ENCODE measurements around the gene BMPR1A.
"Not testable (repeated sequence)": the region's sequence is repeated elsewhere in the genome, so short reads cannot be mapped to it uniquely, and the experiment has no call there.

The BMPR1A gene

DNA sequence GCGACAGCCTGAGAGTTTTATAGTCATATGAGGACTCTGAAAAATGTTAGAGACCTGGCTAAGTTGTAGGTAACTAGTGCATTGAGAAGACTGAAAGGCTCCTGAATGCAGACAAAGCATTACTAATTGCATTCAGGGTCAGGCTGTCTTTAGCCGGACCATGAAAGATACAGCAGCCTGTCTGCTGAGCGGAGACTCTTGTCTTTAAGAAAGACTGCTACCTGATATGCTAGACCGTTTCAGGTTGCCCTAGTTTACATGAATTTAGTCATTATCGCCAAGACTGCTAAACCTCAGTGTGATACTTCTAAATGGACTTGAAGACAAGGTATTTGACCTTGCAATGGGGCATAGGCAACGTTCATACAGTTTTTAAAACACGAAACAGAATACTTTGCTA lies 81.2 kb downstream of the BMPR1A start:
- FAIRE-seq, result no peak
- DNase-seq (ENCODE audit: low spot score), result no peak

DNA sequence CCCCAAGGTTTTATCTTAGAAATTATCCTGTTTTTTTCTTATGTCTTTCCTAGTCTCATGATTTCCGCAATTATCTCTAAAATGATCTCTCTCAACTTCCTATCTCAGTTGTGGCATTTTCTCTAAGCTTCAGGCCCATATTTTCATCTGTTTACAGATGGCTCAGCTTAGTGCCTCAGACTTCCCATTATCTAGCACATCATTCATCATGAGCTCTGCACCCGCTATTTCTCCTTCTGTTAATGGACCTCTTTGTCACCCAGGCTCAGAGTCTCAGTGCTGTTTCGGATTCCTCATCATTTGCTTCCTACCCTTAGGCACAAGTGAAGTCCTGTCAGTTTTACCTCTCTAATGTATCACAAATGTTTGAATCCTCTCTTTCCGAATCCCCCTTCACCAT lies 84.1 kb downstream of the BMPR1A start:
- FAIRE-seq (no peak), DNase-seq (ENCODE audit: low spot score) (no peak)

DNA sequence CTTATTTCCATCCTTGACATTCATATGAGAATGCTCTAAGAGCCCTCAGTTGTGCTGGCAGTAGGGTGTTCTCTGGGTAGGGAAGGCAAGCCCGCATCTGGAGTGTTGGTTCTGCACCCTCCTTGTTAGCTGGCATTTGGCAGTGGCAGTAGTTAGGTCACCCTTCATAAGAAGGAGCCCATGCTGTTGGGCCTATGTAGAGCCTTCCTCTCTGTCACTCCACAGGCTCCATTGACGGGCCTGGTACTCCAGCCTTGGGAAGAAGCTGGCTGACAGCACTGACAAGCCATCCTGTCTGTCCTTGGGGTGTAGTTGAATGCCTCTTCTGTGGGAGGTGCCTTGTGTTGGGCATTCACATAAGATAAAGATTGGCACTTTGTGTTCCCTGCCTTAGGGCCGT lies 89.7 kb downstream of the BMPR1A start:
- DNase-seq (ENCODE audit: low spot score), result no peak
- no peak for FAIRE-seq

DNA sequence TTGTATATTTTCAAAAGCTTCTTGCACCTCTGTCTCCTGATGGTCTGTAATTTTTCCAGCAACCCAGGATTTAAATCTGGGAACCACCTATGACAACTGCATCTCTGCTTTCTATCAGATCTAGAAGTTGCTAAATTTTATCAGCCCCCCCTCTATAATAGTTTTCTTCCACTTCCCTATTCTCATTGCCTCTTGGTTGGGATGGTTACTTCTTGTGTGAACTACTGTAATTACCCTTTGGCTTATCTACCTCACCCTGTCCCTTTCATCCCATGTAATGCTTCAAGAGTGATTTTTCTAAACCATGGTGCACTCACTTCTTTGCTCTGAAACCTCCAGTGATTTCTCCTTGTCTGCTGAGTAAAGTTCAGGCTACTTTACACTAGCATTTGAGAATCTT lies 92.3 kb downstream of the BMPR1A start:
- FAIRE-seq, result no peak
- no peak for DNase-seq (ENCODE audit: low spot score)

DNA sequence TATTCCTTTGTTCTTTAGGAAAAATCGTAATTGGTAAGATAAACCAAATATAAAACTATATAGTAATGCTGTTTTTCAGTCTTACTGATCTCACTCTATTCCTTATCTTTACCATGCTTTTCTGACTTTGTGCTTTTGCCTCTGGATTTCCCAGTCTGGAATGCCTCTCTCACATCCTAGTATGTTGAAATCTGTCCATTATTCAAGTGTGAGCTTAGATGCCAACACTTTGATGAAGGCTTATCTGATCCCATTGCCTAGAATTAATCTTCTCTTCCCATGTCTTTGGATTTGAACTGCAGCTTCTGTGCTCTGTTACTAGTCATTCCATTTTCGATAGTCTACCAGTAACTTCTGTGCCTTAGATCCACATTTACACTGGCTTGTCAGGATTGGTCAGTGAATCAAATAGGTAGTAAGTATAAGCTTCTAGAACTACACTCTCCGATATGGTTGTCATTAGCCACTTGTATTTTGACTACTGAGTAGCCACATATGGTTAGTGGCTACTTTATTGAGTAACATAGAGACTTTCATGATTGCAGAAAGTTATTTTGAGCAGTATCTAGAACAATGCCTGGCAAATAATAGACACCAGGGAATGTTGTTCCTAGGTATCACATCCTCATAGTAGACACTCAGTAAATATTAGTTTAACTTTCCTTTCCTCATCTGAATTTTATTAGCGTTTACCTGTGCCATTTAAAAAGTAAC lies 92.9 kb downstream of the BMPR1A start:
- FAIRE-seq, result no peak

DNA sequence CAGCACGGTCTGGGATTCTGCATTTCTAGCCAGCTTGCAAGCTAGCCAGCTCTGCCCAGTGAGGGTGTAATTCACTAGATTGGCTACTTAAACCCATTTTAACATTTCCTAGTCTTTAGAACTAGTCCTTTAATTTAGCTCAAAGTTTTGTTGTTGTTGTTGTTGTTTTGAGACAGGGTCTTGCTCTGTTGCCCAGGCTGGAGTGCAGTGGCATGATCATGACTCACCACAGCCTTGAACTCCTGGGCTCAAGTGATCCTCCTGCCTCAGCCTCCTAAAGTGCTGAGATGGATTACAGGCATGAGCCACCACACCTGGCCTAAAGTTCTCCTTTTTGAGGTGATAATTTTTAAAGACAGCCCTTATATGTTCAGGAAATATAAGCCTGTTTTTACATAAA lies 94.1 kb downstream of the BMPR1A start:
- DNase-seq (ENCODE audit: low spot score) (no peak), FAIRE-seq (no peak)

More for the DNA sequence above, 92.9 kb downstream of the BMPR1A start:
- DNase-seq (ENCODE audit: low spot score), result no peak

DNA sequence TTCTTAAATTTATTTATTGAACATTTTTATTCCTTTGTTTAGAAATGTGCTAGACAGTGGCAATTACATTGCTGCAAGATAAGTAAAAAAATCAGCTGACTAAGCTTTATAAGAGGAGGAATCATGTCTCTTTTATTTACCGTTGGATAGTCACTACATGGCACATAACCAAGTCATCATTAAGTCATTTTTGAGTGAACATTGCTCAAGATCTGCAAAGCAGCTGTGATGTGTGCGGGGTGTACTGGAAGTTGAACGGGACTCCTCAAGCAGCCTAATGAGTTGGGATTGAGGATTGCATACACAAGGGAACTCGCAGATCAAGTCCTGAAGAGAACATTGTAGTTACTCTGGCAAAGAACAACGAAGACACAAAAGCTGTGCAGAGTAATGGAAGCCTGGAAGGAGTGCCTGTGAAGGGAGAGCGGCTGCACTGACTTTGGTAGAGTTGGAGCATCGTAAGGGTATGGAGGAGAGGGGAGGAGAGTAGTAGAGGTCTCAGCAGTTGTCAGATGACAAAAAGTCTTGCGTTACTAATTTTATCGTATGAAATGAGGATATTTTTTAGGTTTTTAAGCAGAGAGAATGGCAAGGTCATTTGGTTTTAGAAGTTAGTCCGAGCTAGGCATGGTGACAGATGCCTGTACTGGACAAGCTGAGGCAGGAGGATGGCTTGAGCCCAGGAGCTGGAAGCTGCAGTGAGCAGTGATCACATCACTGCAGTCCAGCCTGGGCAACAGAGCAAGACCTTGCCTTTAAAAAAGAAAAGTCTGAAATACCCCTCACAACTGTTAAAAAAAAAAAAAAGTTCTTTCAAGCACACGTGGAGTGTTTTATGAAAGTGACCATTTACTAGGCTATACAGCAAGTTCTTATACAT lies 95.1 kb downstream of the BMPR1A start:
- DNase-seq (ENCODE audit: low spot score) (no peak), FAIRE-seq (no peak)

DNA sequence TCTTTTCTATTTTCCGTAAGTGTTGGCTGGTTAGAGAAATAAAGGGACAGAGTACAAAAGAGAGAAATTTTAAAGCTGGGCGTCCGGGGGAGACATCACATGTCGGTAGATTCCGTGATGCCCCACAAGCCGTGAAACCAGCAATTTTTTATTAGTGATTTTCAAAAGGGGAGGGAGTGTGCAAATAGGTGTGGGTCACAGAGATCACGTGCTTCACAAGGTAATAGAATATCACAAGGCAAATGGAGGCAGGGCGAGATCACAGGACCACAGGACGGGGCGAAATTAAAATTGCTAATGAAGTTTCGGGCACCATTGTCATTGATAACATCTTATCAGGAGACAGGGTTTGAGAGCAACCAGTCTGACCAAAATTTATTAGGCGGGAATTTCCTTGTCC lies 97.2 kb downstream of the BMPR1A start:
- not testable (repeated sequence) for FAIRE-seq; DNase-seq (ENCODE audit: low spot score)

DNA sequence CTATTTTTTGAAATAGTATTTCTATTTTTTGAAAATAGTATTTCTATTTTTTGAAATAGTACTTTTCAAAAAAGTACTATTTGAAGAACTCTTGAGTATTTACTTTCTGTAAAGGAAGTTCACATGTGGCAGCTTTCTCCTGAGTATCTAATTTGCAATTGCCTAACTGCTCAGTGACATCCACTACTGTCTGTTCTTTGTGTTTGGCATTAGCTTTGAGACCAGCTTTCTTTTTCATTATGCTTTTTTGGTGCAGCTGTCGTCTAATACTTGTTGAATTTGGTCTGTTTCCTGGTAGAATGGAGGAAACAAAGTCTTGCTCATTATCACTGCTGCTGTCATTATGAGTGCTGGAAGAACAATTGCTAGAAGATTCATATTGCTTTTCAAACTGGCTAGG lies 99.1 kb downstream of the BMPR1A start:
- no peak for FAIRE-seq
- no peak for DNase-seq (ENCODE audit: low spot score)

DNA sequence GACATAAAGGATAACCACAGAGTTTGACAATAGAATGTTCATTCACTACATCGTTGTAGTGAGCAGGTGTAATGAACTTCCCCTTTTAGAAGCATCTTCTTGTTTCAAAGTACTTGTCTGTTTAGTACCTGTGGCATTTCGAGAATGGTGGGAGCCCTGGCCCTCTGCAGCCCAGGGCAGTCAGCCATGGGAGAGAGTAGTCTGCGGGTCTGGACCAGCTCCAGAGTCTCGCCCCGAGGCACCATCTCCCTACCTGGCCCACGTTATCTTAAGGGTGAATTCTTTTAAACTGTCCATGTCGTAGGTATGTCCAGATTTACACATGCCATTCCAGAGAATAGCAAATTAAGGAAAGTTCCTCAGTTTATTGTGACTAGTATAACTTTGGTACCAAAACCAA lies 99.7 kb downstream of the BMPR1A start:
- FAIRE-seq, result no peak
- DNase-seq (ENCODE audit: low spot score), result no peak

DNA sequence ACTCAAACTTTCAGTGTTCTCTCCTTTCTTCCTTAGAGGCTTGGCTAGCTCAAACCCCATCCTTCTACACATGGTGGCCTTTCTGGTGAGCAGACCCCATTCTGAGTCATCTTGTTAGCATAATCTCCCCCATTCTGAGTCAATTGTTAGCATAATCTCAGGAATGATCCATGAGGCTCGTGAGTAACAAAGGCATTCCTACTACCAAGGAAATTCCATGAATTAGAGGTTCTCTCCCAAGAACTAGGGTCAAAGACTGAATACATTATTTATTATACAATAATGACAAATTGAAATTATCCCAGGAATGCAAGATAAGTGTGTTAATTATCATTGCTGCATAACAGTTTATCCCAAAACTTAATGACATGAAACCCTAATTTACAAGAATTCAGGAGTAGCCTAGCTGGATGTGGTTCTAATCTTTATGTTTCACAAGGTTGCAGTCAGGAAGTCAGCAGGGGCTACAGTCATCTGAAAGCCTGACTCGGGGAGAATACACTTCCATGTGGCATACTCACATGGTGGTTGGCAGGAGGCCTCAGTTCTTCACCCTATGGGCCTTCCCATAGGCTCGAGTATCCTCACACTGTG lies 100.8 kb downstream of the BMPR1A start:
- no peak for FAIRE-seq

DNA sequence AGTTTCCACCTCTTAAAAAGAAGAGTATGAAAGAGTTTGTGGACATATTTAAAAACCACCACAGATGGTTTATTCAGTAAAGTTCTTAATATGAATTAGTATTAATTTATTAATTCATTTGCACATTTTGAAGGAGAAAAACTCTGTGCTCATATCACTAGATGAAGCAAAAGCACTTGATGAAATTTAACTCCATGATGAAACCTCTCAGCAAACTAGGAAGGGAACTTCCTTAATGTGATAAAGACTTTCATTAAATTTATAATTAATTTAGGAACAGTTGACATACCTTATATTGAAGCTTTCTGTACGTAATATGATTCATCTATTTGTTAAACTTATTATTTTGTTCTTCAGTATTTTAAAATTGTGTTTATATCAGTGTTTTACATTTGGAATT lies 101.6 kb downstream of the BMPR1A start:
- DNase-seq (ENCODE audit: low spot score) (no peak), FAIRE-seq (no peak)

More for the DNA sequence above, 100.8 kb downstream of the BMPR1A start:
- DNase-seq (ENCODE audit: low spot score), result peak; percentile 24

DNA sequence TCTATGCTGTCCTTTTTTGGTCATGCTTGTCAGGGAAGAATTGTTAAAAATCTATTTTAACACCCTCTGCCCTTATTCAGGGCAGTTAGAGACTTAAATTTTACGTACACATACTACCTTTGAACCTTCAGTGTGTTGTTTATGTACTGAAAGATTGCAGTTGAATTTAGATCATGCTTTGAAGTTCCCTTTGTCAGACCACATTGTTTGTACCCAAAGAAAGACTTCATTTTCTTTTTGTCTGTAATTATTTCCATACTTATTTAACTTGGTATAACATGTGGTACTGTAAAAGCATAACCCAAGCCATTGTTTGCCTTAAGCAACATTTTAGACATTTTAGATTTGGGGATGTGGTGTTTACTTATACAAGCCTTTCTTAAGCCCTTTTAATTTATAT lies 104.9 kb downstream of the BMPR1A start:
- FAIRE-seq, result no peak
- no peak for DNase-seq (ENCODE audit: low spot score)

DNA sequence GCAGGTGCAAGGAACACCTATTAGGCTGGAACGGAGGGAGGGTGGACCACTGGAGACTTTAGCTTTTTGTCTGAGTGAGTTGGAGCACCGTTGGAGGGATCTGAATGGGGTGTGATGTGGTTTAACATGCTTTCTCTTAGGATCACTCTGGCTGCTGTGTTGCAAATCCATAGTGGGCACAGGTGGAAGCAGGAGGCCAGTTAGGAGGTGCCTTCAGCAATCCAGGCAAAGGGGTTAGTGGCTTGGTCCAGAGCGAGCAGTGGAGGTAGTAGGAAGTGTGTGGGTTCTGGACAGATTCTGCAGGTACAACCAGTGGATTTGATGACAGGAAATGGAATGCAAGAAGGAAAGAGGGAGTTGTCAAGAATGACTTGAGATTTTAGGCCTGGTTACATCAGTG lies 106.0 kb downstream of the BMPR1A start:
- FAIRE-seq (no peak), DNase-seq (ENCODE audit: low spot score) (no peak)

DNA sequence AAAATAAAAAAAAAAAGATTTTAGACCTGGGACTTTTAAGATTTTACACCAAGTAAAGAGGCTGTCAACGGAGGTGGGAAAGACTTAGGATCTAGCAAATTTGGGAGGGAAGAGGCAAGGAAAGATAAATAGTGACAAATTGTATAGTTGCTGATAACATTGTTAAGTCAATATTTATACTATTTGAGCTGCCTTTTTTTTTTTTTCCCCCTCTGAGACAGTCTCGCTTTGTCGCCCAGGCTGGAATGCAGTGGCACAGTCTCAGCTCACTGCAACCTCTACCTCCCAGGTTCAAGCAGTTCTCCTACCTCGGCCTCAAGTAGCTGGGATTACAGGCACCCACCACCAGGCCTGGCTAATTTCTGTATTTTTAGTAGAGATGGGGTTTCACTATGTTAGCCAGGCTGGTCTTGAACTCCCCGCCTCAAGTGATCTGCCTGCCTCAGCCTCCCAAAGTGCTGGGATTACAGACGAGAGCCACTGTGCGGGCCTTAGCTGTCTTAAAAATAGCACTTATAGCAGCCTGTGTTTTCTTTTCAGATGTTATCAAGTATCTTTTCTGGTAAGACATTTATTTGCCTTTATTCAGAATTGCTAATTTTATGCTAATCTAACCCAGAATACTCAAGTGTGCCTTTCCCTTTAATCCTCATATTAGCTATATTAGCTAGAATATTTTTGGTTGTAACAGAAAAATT lies 106.5 kb downstream of the BMPR1A start:
- DNase-seq (ENCODE audit: low spot score) (no peak), FAIRE-seq (no peak)

DNA sequence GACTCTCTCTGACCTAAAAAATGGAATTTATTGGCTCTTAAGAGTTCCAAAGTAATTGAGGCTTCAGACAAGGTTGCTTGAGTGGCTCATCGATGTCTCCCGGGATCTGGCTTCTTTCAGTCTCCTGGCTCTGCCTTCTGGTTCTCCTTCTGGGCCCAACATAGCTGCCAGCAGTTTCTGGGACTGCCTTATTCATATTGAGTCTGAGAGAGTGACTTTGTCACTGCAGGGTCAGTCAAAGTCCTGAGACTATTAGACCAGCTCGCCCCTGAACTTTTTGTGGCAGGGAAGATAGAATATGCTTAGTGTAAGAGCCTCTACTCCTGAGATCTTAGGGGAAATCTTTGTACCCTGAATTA lies 107.0 kb downstream of the BMPR1A start:
- FAIRE-seq, result no peak
- no peak for DNase-seq (ENCODE audit: low spot score)

DNA sequence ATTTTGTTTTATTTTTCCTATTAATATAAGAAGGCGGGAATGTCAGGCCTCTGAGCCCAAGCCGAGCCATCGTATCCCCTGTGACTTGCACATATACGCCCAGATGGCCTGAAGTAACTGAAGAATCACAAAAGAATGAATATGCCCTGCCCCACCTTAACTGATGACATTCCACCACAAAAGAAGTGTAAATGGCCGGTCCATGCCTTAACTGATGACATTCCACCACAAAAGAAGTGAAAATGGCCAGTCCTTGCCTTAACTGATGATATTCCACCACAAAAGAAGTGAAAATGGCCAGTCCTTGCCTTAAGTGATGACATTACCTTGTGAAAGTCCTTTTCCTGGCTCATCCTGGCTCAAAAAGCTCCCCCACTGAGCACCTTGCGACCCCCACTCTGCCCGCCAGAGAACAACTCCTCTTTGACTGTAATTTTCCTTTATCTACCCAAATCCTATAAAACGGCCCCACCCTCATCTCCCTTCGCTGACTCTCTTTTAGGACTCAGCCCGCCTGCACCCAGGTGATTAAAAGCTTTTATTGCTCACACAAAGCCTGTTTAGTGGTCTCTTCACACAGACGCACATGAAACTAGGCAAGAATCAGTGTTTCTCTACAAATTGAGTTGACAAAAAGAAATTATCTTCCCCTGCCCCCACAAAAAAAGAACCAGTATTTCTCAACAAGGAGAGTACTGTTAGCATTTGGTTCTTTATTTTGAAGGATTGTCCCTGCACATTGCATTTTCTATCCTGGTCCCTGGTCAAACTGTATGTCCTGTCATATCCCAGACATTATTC lies 108.8 kb downstream of the BMPR1A start:
- not testable (repeated sequence) for FAIRE-seq; DNase-seq (ENCODE audit: low spot score)

DNA sequence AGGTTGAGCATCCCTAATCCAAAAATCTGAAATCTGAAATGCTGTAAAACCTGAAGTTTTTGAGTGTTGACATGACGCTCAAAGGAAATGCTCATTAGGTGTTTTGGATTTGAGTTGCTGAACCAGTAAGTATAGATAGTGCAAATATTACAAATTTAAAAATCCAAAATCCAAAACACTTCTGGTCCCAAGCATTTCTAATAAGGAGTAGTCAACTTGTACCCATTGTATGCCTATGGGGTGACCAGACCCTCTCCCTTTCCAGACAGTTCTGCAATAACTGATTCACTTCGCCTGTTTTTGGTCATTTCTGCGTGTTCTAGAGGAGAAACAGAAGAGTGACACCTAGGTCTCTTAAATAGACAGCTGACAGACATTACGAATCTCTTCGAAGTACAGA lies 110.7 kb downstream of the BMPR1A start:
- no peak for DNase-seq (ENCODE audit: low spot score)
- FAIRE-seq, result no peak

DNA sequence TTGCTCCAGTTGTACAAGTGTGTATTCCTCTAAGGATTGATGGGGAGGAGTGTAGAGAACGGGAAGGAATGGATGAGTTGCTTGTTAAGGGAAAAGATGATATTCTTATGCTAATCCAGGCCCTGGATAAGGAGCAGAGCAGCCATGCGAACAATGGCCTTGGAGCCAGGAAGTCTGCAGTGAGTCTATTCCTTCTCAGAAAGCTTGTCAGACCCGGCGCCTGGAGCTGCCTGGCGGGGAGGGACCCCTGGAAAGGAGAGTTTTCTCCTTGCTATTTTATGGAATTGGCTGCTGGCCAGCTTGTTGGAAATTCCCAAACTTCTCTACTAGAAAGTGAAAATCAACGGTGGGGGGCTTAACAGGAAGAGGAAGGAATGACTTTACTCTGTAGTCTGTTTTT lies 111.9 kb downstream of the BMPR1A start:
- DNase-seq (ENCODE audit: low spot score) (peak; percentile 77), FAIRE-seq (peak; percentile 57)

DNA sequence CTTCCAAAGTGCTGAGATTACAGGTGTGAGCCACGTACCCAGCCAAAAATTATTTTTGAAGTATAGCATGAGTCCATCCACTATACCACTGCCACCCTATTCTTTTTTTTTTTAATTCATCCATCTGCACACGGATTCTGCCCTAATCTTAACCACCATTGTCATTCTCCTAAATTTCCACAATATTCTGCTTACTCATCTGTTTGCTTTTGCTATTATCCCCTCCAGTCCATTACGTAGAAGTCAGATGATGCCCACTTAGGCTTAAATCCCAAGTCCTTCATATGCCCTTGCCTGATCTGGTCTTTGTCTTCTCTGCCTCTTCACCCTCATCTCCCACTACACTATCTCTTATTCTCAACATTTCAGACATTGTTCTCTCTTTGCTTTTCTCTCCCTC lies 114.3 kb downstream of the BMPR1A start:
- DNase-seq (ENCODE audit: low spot score), result no peak
- FAIRE-seq, result no peak

DNA sequence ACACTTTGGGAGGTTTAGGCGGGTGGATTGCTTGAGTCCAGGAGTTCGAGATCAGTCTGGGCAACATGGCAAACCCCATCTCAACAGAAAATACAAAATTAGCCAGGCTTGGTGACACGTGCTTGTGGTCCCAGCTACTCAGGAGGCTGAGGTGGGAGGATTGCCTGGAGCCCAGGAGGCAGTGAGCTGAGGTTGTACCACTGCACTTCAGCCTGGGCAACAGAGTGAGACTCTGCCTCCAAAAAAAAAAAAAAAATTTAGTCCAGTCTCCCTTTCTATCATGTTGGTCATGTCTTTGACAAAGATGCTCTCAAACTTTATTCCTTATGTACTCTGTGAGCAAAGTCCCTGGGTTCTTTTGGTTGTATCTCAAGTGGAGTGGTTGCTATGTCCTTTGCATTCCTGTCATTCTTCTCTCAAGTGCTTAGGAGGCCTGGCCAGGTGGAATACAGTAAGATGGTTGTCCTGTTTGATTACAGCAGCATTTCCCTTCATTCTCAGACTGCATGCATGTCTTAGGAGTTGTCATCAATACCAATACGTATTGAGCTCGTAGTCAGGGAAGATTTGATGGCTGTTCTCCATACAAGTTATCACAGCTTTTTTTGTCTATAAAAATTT lies 115.3 kb downstream of the BMPR1A start:
- no peak for FAIRE-seq
- DNase-seq (ENCODE audit: low spot score), result no peak
